Left ventricle myocardium inferior (tissue), 1 donor: Measurements from ENCODE around the gene CPSF6. TPM values are rescaled to one million over a fixed set of nuclear protein-coding genes. Genes with fewer than 3 reads are reported as not detected.

Source experiments
- DNase-seq: peaks from one replicate; pipeline ENCODE4 v3.0.0-alpha.2; 2020
- H3K27ac ChIP-seq: fragments of 200-600 bp; replicated peaks from 2 replicates; pipeline ENCODE4 v1.8.0; 2021
- H3K27me3 ChIP-seq: fragments of 200-600 bp; 2 replicates; pipeline ENCODE4 v1.8.0; 2021; ENCODE audit warnings: low read depth
- H3K36me3 ChIP-seq: fragments of 200-600 bp; 2 replicates; pipeline ENCODE4 v1.8.0; 2021
- H3K4me1 ChIP-seq: fragments of 200-600 bp; 2 replicates; pipeline ENCODE4 v1.8.0; 2021
- H3K4me3 ChIP-seq: fragments of 200-600 bp; 2 replicates; pipeline ENCODE4 v1.8.0; 2021; ENCODE audit warnings: mild to moderate bottlenecking, moderate library complexity
- H3K9me3 ChIP-seq: fragments of 200-600 bp; replicated peaks from 2 replicates; pipeline ENCODE4 v1.8.0; 2021
- CTCF ChIP-seq: fragments of 200-600 bp; IDR thresholded peaks from 2 replicates; pipeline ENCODE4 v1.8.0; 2021; ENCODE audit warnings: antibody characterized with exemption, mild to moderate bottlenecking, borderline replicate concordance
- intact Hi-C: fragments of 100-400 bp; cut with micrococcal nuclease; formaldehyde crosslinking; loops from one replicate; pipeline ENCODE4 v1.11.0; 2022
- microRNA-seq: library from miRNA; unstranded; fragments of <30 nt; microRNA quantifications from one replicate; pipeline ENCODE4 v1.2.0, GENCODE V29; 2020
- total RNA-seq: library from RNA; stranded (reverse); fragmentation: NEBNext Ultra II Directional; extraction: Animal tissue kit (Norgen Biotek cat#: 25700); gene quantifications from one replicate; pipeline ENCODE4 v1.2.1, GENCODE V29; 2021
- donor health status: DM: no; HTN: yes; CAD: no; lungs with severe emphysema.

CPSF6 gene
- total RNA-seq, 1 donor from 2014 or later = 28.6 TPM

GRCh38 chr12:69318225-69318624 lies 78.9 kb downstream of the CPSF6 start:
- H3K27ac ChIP-seq = no peak overlapping the region
- intact Hi-C loops = no loop called here
- H3K4me3 ChIP-seq = no peak overlapping the region
- no peaks in the 10 kb centered on the region for H3K36me3 ChIP-seq
- TF ChIP-seq CTCF = no peak
- no peaks in the 10 kb centered on the region for H3K4me1 ChIP-seq
- DNase-seq = no peak
- H3K9me3 ChIP-seq = peaks cover 33% of the 10 kb centered on the region
- peaks cover 6% of the 10 kb centered on the region for H3K27me3 ChIP-seq

GRCh38 chr12:69321351-69321750 lies 82.0 kb downstream of the CPSF6 start:
- no peak for DNase-seq
- H3K36me3 ChIP-seq = no peaks in the 10 kb centered on the region
- no peak overlapping the region for H3K4me3 ChIP-seq
- H3K27ac ChIP-seq = no peak overlapping the region
- no peak for TF ChIP-seq CTCF
- no peaks in the 10 kb centered on the region for H3K4me1 ChIP-seq
- peaks cover 35% of the 10 kb centered on the region for H3K27me3 ChIP-seq
- H3K9me3 ChIP-seq = peaks cover 28% of the 10 kb centered on the region
- intact Hi-C loops = no loop called here

Small RNA genes within 50 kb of the gene (microRNA-seq; reads per million reads assigned to microRNA genes)
- gene MIR1279 = not detected

Other genes starting within 250 kb of the CPSF6 start
- 30.8 TPM for gene LYZ, start 108.8 kb downstream of the CPSF6 start, total RNA-seq
- gene YEATS4, start 120.2 kb downstream of the CPSF6 start, total RNA-seq = 12.8 TPM
- gene FRS2, start 230.8 kb downstream of the CPSF6 start, total RNA-seq = 18.2 TPM